ENCODE measurements around the gene PPFIBP1.

DNA sequence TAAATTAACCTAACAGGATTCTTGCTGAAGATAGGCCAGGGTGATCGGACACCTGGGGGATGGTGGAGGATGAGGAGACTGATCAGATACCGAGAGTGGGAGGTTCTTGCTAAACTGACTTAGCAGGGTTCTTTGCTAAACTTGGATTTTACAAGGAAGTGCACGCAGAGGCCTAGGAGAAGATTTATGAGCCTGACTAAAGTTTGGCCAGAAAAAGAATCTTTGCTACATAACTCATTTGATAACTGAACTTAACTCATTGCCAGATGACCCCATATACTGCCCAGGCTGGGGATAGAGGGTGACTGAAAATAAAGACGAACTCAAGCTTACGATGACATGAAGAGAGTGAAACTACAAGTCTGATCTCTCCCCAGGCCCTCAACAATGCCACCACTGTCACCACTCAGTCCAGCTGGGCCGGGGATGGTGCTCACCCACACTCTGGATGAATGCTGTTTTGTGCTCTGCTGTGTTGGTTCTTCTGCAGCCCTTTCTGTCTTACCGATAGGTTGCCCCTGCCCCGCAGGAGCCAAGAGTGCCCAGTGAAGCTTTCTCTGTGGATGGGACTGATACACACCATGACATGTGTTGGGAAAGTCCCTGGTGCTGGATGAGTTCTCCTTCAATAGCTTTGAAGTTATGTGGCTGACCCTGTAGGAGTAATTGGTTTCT is 29.0 kb downstream of the PPFIBP1 start:
- TF ChIP-seq, protein P1, sequence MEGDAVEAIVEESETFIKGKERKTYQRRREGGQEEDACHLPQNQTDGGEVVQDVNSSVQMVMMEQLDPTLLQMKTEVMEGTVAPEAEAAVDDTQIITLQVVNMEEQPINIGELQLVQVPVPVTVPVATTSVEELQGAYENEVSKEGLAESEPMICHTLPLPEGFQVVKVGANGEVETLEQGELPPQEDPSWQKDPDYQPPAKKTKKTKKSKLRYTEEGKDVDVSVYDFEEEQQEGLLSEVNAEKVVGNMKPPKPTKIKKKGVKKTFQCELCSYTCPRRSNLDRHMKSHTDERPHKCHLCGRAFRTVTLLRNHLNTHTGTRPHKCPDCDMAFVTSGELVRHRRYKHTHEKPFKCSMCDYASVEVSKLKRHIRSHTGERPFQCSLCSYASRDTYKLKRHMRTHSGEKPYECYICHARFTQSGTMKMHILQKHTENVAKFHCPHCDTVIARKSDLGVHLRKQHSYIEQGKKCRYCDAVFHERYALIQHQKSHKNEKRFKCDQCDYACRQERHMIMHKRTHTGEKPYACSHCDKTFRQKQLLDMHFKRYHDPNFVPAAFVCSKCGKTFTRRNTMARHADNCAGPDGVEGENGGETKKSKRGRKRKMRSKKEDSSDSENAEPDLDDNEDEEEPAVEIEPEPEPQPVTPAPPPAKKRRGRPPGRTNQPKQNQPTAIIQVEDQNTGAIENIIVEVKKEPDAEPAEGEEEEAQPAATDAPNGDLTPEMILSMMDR (IDR thresholded peaks at IDR 0.05): no peak
- no peak for TF ChIP-seq ZFX (IDR thresholded peaks at IDR 0.05; ENCODE audit: borderline replicate concordance)

Measured in 22Rv1 (cell line).